ENCODE results near the gene CCNL1.
"Not testable (repeated sequence)": the region's sequence is repeated elsewhere in the genome, so short reads cannot be mapped to it uniquely, and the experiment has no call there.

Gene CCNL1

GRCh38 chr3:157121522-157121921, 38.4 kb downstream of the CCNL1 start:
- DNase-seq = no peak

GRCh38 chr3:157120071-157120892, 39.7 kb downstream of the CCNL1 start:
- no peak for DNase-seq

DNA sequence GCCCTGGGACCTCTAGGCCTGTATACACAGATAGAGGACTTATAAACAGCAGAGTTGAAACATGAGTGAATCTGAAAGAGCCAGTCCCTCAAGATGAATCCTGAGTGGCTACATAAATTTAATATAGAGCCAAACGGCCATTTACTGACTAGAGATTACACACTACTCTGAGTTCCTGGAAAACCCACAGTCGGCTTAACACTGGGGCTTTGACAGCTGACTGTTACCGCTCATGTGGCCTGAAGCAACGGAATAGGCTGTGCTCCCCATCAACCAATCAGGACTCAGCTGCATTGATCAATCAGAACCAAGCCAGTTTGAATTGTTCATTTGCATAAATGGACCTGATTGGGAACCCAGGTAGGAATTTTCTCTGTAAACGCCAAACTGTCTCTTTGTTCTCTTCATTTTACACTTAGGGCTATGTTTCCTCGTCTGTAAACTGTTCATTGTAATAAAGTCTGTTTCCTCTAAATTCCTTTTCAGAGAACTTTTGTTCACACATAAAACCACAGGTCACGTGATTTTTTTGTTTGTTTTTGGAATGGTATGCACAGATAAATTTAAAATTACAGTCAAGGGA, 40.5 kb downstream of the CCNL1 start:
- peak; percentile 86 for DNase-seq

DNA sequence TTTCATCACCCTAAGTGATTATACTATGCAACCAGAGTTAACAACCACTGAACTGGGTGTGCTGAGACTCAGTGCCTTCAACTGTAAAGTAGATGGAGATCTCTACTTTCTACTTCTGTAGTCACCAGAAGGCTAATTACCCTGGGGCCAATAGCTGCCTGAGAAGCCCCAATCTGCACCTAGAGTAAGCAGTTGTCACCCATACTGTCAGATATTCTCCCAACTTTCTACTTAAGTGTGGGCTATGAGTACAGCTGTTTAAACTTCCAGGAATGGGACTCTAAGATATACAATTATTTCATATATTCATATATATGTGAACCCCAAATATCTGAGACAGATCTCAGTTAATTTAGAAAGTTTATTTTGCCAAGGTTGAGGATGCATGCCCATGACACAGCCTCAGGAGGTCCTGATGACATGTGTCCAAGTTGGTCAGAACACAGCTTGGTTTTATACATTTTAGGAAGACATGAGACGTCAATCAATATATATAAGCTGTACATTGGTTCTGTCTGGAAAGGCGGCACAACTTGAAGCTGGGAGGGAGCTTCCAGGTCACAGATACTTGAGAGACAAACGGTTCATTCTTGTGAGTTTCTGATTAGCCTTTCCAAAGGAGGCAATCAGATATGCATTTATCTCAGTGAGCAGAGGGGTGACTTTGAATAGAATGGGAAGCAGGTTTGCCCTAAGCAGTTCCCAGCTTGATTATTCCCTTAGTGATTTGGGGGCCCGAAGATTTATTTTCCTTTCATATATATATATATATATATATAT, 41.9 kb downstream of the CCNL1 start:
- no peak for DNase-seq

- DNase-seq = no peak
These were observed 42.7 kb downstream of the CCNL1 start for GRCh38 chr3:157117206-157117605.

DNA sequence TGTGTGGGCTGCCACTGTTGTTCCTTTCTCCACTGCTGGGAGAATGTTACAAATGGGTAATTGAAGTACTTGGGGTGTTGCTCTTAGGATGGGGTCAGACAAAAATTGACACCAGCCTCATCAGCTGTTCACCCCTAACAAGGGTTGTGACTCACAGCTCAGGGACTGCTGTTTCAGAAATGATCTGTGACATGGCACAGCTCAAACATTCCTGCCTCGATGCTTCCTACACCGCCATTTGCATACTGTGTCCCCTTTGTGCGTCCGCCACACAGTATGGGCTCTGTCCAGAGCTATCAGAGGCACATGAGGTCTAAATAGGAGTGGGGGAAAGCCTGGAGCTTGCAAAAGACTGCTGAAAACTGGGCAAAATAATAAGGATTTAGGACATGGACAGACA, 43.9 kb downstream of the CCNL1 start:
- no peak for DNase-seq

- DNase-seq = no peak
These were observed 44.6 kb downstream of the CCNL1 start for GRCh38 chr3:157115069-157116006.

GRCh38 chr3:157113832-157114505, 46.0 kb downstream of the CCNL1 start:
- no peak for DNase-seq

DNA sequence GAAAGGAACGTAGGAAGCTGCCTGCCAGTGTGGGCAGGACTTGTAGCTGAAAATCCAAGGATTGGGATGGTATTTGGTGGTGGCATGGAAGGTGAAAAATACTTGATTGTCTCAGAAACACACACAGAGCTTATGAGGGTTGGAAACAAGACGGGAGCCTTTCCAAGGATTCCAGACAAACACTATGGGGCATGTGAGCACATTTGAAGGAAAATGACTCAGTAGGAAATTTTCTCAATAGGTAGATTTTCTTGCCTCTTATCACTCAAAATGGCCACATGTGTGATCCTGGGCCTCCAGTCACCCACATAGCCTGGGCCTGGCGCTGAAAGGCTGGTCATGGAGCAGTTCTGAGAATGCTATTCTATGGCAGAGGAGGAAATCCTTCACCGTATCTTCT, 47.4 kb downstream of the CCNL1 start:
- DNase-seq = no peak

DNA sequence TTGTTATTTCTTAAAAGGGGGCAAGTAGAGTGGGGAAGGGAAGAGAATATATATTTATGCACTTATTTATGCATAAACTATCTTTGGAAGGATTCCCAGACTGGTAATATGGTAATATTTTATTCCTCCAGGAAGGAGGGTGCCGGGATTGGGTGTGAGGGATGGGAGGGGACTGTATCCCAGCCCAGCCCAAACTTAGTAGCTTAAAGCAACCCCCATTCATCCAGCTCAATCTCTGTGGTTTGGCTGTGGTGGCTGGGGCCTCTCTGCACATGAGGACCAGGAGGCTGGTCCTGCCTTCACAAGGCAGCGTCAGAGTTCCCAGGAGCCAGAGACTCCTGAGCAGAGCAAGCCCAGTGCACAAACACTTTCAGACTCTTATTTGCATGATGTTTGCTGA, 48.4 kb downstream of the CCNL1 start:
- no peak for DNase-seq

DNA sequence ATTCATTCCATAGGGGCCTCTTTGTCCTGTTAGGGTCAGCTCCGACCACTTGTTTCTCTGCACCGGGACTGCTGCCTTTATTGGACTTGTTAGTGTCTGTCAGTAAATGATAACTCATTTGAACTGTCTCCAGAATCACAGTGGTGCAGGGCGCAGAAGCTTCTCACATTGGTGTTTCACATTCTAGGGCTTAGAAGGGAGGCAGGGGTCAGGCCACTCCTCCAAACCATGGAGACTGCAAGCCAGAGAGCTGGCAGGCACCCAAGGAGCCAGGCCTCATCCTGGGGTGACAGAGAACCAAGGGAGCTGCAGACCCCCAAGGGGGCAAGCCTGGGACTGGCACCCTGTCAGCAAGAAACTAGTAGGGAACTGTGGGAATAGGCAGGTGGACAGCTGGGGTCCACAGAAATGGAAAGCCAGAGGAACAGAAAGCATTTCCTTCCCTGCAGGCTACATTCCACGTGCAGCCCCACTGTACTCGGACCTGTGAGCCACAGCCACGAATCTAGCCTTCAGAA, 49.1 kb downstream of the CCNL1 start:
- DNase-seq = no peak

GRCh38 chr3:157109267-157110141, 50.4 kb downstream of the CCNL1 start:
- no peak for DNase-seq

DNA sequence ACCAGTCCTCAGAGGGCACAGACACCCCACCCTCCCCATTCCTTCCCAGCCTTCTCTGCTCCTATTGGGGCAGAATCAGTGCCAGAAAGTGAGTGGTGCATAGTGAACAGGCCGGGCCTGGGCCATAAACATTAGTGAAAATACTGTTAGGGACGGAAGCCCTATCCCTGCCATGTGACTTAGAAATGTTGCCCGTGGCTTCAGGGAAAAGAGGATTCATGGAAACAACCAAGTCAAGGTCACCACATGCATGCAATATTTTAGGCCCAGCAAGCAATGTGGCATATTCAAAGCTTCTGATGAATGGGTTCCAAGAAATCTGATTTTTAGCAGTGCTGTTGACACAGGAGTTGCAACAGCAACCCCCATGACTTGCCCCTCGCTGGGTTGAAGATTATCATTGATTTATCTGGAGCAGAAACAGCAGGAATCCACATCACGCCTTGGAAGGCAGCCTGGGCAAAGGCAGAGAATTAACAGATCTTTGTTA, 52.3 kb downstream of the CCNL1 start:
- DNase-seq = no peak

GRCh38 chr3:157107037-157107436, 52.9 kb downstream of the CCNL1 start:
- no peak for DNase-seq

DNA sequence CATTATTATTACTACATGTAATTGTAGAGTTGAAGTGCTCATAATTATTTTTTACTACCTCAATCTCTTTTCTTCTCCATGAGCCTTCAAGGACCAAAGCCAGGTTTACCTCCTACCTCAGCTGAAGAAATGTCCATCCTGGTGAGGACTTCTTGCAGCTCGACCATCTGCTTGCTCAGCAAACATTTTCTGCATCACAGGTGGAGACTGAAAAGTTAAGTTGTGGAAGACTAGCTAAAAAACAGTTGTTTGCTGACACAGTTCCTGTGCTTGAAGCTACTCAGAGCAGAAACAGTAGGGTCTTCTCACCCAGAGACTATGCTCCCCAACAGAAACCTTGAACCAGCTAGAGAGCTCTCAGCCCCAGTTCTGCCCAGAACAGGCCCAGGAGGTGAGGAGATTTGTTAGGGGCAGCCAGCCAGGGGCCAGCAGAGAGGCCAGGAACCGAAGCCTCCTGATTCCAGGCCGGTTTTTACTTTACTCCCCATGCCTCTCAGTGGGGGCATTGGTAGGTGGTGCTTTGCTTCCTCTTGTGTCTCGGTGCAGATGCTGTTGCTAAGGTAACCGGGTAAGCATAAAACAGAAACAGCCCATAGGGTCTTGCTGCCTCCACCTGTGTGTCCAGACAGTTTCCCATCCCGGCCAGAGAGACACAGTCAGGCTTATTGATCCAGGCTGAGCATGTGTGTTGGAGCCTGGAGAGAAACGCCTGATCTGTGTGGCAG, 54.9 kb downstream of the CCNL1 start:
- DNase-seq = no peak

DNA sequence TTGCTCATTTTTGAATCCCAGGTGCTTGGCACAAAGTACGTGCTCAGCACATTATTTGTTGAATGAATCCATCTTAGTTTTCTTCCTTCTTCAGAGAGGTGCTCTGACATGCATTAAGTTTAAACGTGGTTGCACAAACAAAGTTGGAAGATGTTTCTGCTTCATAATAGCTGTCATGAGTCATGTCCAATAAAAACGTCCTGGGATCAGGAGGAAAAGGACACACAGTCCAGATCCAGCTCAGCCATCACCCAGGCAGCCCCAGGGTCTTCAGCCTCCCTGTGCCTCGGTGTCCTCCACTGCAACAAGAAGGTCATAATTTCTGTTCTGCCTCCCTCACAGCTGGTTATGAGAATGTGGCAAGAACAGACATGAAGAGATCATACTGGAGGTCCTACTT, 55.4 kb downstream of the CCNL1 start:
- no peak for DNase-seq

DNA sequence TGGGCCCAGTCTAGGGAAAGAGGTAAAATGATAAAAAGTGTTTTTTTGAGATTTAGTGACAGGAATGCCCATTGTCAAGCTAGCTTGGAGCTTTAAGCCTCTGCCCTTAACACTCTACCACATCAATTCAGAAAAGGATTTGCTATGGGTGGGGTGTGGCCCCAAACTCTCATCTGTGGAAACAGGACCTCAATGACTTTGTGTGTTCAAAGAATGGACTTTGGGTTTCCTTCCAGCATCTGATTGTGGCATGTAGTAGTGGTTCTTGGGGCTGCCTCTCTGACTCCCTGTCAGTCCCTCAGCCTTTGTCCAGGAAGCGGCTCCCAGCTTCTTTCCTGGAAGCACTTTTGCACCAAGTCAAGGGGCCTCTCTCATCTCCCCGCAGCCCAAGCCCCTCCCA, 56.1 kb downstream of the CCNL1 start:
- peak; percentile 36 for DNase-seq

DNA sequence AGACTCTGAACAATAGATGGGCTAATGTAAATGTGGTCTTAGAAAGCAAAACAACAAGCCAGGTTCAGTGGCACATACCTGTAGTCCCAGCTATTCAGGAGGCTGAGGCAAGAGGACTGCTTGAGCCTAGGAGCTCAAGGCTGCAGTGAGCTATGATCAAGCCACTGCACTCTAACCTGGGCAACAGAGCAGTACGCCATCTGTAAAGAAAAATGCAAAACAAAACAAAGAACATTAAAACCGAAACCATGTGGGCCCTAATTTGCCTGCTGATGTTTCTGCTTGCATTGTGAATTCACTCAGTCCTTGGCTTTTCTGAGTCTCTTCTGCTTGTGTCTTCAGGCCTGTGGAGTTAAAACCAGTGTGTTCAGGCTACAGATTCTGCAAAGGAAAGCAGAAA, 56.7 kb downstream of the CCNL1 start:
- peak; percentile 86 for DNase-seq

GRCh38 chr3:157102595-157102994, 57.4 kb downstream of the CCNL1 start:
- not testable (repeated sequence) for DNase-seq

DNA sequence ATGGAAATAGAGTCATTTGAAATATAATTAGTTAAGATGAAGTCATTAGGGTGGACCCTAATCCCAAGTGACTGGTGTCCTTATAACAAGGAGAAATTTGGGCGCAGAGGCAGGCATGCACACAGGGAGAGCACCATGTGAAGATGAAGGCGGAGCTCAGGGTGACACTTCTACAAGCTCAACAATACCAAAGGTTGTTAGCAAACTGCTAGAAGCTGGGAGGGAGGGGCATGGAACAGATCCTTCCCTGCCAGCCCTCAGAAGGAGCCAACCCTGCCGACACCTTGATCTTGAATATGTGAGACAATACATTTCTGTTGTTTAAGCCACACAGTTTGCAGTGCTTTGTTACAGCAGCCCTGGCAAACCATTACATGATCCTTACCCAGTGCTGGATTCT, 57.8 kb downstream of the CCNL1 start:
- DNase-seq = no peak
